ENCODE results near the gene SSH3.

GRCh38 chr11:67279589-67280340 is 23.6 kb upstream of the SSH3 start:
- TF ChIP-seq POLR2A (IDR thresholded peaks at IDR 0.05) (no peak), CTCF (IDR thresholded peaks at IDR 0.05) (no peak)
